Activated CD4-positive, alpha-beta T cell treated with anti-CD3 and anti-CD28 coated beads for 48 hours (primary cell): ENCODE results near the gene TSHZ2.

Experiments used
- DNase-seq: peaks from one replicate; pipeline ENCODE4 v3.0.0-alpha.2; 2020

TSHZ2 gene

GRCh38 chr20:53138454-53139262, 166.5 kb downstream of the TSHZ2 start:
- peak; percentile 32 for DNase-seq

GRCh38 chr20:53141201-53142050, 169.3 kb downstream of the TSHZ2 start:
- DNase-seq = no peak

GRCh38 chr20:53142225-53143127, 170.3 kb downstream of the TSHZ2 start:
- no peak for DNase-seq

GRCh38 chr20:53146201-53146891, 174.2 kb downstream of the TSHZ2 start:
- DNase-seq = peak; percentile 80

- no peak for DNase-seq
Observed at GRCh38 chr20:53148771-53149147, 176.6 kb downstream of the TSHZ2 start.

- DNase-seq = no peak
Observed at GRCh38 chr20:53149148-53149889, 177.2 kb downstream of the TSHZ2 start.

GRCh38 chr20:53149890-53150205, 177.7 kb downstream of the TSHZ2 start:
- DNase-seq = no peak

- DNase-seq = no peak
Observed at GRCh38 chr20:53150532-53150931, 178.4 kb downstream of the TSHZ2 start.

GRCh38 chr20:53152228-53152627, 180.1 kb downstream of the TSHZ2 start:
- no peak for DNase-seq

- no peak for DNase-seq
Observed at GRCh38 chr20:53154540-53154939, 182.4 kb downstream of the TSHZ2 start.

- DNase-seq = peak; percentile 53
Observed at GRCh38 chr20:53157443-53158408, 185.6 kb downstream of the TSHZ2 start.

GRCh38 chr20:53159160-53159559, 187.0 kb downstream of the TSHZ2 start:
- DNase-seq = no peak

GRCh38 chr20:53161073-53161472, 188.9 kb downstream of the TSHZ2 start:
- no peak for DNase-seq

- DNase-seq = no peak
Observed at GRCh38 chr20:53161473-53161872, 189.3 kb downstream of the TSHZ2 start.

- DNase-seq = no peak
Observed at GRCh38 chr20:53162251-53162835, 190.2 kb downstream of the TSHZ2 start.

- DNase-seq = no peak
Observed at GRCh38 chr20:53163486-53163885, 191.3 kb downstream of the TSHZ2 start.

- DNase-seq = no peak
Observed at GRCh38 chr20:53164072-53164471, 191.9 kb downstream of the TSHZ2 start.

GRCh38 chr20:53165452-53165851, 193.3 kb downstream of the TSHZ2 start:
- no peak for DNase-seq

GRCh38 chr20:53168491-53168890, 196.3 kb downstream of the TSHZ2 start:
- DNase-seq = no peak

GRCh38 chr20:53170196-53170595, 198.0 kb downstream of the TSHZ2 start:
- DNase-seq = no peak
